H1 (cell line): ENCODE data around the gene OLFM2. TPM values are rescaled to one million over a fixed set of nuclear protein-coding genes. Genes with fewer than 3 reads are reported as not detected.

ENCODE experiments used
- CTCF ChIA-PET: fragments of 300-600 bp; sonication (Branson Sonifier 250); formaldehyde crosslinking; loops from one replicate; lab custom pipeline; 2021; ENCODE audit not compliant: partially characterized antibody; lab: Charles Lee
- POLR2A ChIA-PET: fragments of 300-600 bp; sonication (Branson Sonifier 250); formaldehyde crosslinking; loops from one replicate; lab custom pipeline; 2021; ENCODE audit warnings: inconsistent platforms; ENCODE audit not compliant: partially characterized antibody; lab: Charles Lee
- DNase-seq, 2 experiments: peaks; one replicate each; pipeline versions ENCODE4 v3.0.0 to v3.0.0-alpha.2; 2010 to 2022; ENCODE audit warnings: low spot score in 2 of 2, low read depth in 1 of 2, mixed read lengths in 1 of 2
- FAIRE-seq: peaks from 2 replicates; lab custom pipeline; 2011; peaks lifted over from hg19 to GRCh38; lab: Jason Lieb, UNC
- H2AFZ ChIP-seq: 2 replicates; pipeline ENCODE4 v1.8.1; 2012; ENCODE audit warnings: low read length, inconsistent platforms
- H2AK5ac ChIP-seq: 2 replicates; pipeline ENCODE4 v1.6.1; 2013; ENCODE audit warnings: low read depth, low read length
- H2BK120ac ChIP-seq: replicated peaks from 2 replicates; pipeline ENCODE3; 2013; ENCODE audit warnings: low read depth, low read length, inconsistent platforms
- H2BK12ac ChIP-seq: 2 replicates; pipeline ENCODE4 v1.6.1; 2013; ENCODE audit warnings: low read depth, low read length
- H2BK15ac ChIP-seq: 2 replicates; pipeline ENCODE4 v1.6.1; 2013; ENCODE audit warnings: low read length
- H2BK20ac ChIP-seq: 2 replicates; pipeline ENCODE4 v1.6.1; 2013; ENCODE audit warnings: low read length
- H2BK5ac ChIP-seq: 2 replicates; pipeline ENCODE4 v1.6.1; 2013; ENCODE audit warnings: low read depth, low read length
- H3K14ac ChIP-seq: 2 replicates; pipeline ENCODE4 v1.6.1; 2013; ENCODE audit warnings: inconsistent platforms; ENCODE audit not compliant: insufficient read length
- H3K18ac ChIP-seq: 2 replicates; pipeline ENCODE4 v1.6.1; 2013; ENCODE audit warnings: low read length; ENCODE audit errors: extremely low read depth
- H3K23ac ChIP-seq: 2 replicates; pipeline ENCODE4 v1.6.1; 2013; ENCODE audit warnings: inconsistent platforms; ENCODE audit not compliant: insufficient read length
- H3K23me2 ChIP-seq: 2 replicates; pipeline ENCODE4 v1.6.1; 2013; ENCODE audit warnings: low read depth, low read length
- H3K27ac ChIP-seq: 2 replicates; pipeline ENCODE4 v1.6.1; 2011; ENCODE audit warnings: low read depth, low read length, inconsistent platforms
- H3K27me3 ChIP-seq, 4 experiments: replicated peaks in 1 of 4; 1 replicate in 1 of 4; 2 replicates in 3 of 4; pipeline versions ENCODE4 v1.6.1 to v1.8.1; 2011 to 2013; ENCODE audit warnings: low read length in 3 of 4, mild to moderate bottlenecking in 3 of 4, inconsistent platforms in 2 of 4, mixed read lengths in 2 of 4, moderate library complexity in 1 of 4; ENCODE audit not compliant: control insufficient read depth in 3 of 4, insufficient read depth in 3 of 4; ENCODE audit errors: extremely low read depth in 1 of 4
- H3K36me3 ChIP-seq, 4 experiments: 2 replicates each; pipeline versions ENCODE4 v1.6.1 to v1.8.1; 2011 to 2013; ENCODE audit warnings: mild to moderate bottlenecking in 4 of 4, low read length in 3 of 4, moderate library complexity in 2 of 4, control low read depth in 1 of 4, inconsistent platforms in 1 of 4; ENCODE audit not compliant: insufficient read depth in 4 of 4, control insufficient read depth in 2 of 4
- H3K4ac ChIP-seq: replicated peaks from 2 replicates; pipeline ENCODE3; 2013; ENCODE audit warnings: low read length, low read depth, mixed read lengths, inconsistent platforms; ENCODE audit not compliant: insufficient read length
- H3K4me1 ChIP-seq, 4 experiments: replicated peaks in 1 of 4; 1 replicate in 1 of 4; 2 replicates in 3 of 4; pipeline versions ENCODE4 v1.6.1 to v1.8.1; 2011 to 2013; ENCODE audit warnings: low read length in 3 of 4, inconsistent platforms in 2 of 4, mixed read lengths in 1 of 4; ENCODE audit not compliant: insufficient read depth in 4 of 4, control insufficient read depth in 3 of 4
- H3K4me2 ChIP-seq, 2 experiments: 2 replicates each; pipeline versions ENCODE4 v1.6.1 to v1.8.1; 2011 to 2013; ENCODE audit warnings: low read depth in 2 of 2, low read length in 2 of 2, control low read depth in 1 of 2, inconsistent platforms in 1 of 2, mild to moderate bottlenecking in 1 of 2; ENCODE audit not compliant: insufficient read depth in 1 of 2
- H3K4me3 ChIP-seq, 4 experiments: fragments of 200-600, 300-600 bp in 1 of 4; sonication (generic), shearing (Covaris generic), sonication (Bioruptor Twin) in 1 of 4; 2 replicates each; pipeline versions ENCODE4 v1.5.1 to v1.8.1; 2011 to 2016; ENCODE audit warnings: low read length in 4 of 4, low read depth in 3 of 4, control low read depth in 2 of 4, inconsistent platforms in 2 of 4, mild to moderate bottlenecking in 2 of 4, mixed read lengths in 1 of 4, moderate library complexity in 1 of 4; ENCODE audit not compliant: insufficient read depth in 2 of 4; ENCODE audit errors: extremely low read depth in 1 of 4
- H3K56ac ChIP-seq: replicated peaks from 2 replicates; pipeline ENCODE3; 2013; ENCODE audit warnings: low read depth, mild to moderate bottlenecking, mixed read lengths, low read length, inconsistent platforms; ENCODE audit not compliant: insufficient read length
- H3K79me1 ChIP-seq: 2 replicates; pipeline ENCODE4 v1.6.1; 2013; ENCODE audit warnings: low read depth, low read length, control low read depth
- H3K79me2 ChIP-seq, 2 experiments: 2 replicates each; pipeline versions ENCODE4 v1.6.1 to v1.8.1; 2012 to 2013; ENCODE audit warnings: low read length in 2 of 2, mild to moderate bottlenecking in 2 of 2, inconsistent platforms in 1 of 2; ENCODE audit not compliant: insufficient read depth in 2 of 2, control insufficient read depth in 1 of 2
- H3K9ac ChIP-seq, 4 experiments: replicated peaks in 1 of 4; 1 replicate in 1 of 4; 2 replicates in 3 of 4; pipeline versions ENCODE4 v1.6.1 to v1.8.1; 2011 to 2013; ENCODE audit warnings: low read depth in 3 of 4, low read length in 3 of 4, control low read depth in 2 of 4, mild to moderate bottlenecking in 2 of 4, moderate library complexity in 2 of 4, inconsistent platforms in 1 of 4; ENCODE audit errors: extremely low read depth in 1 of 4
- H3K9me3 ChIP-seq, 2 experiments: 2 replicates each; pipeline versions ENCODE4 v1.6.1 to v1.8.1; 2012 to 2013; ENCODE audit warnings: mild to moderate bottlenecking in 2 of 2, moderate library complexity in 2 of 2, control low read depth in 1 of 2, inconsistent platforms in 1 of 2, low read depth in 1 of 2, low read length in 1 of 2, mixed read lengths in 1 of 2; ENCODE audit not compliant: insufficient read depth in 2 of 2
- H4K20me1 ChIP-seq, 2 experiments: replicated peaks in 1 of 2; 2 replicates each; pipeline versions ENCODE3 to v1.8.1; 2011 to 2013; ENCODE audit warnings: inconsistent platforms in 2 of 2, low read length in 2 of 2, mild to moderate bottlenecking in 1 of 2; ENCODE audit not compliant: insufficient read depth in 2 of 2, control insufficient read depth in 1 of 2
- H4K5ac ChIP-seq: 2 replicates; pipeline ENCODE4 v1.6.1; 2013; ENCODE audit warnings: low read length, low read depth, mixed read lengths, inconsistent platforms; ENCODE audit not compliant: insufficient read length
- H4K8ac ChIP-seq: 2 replicates; pipeline ENCODE4 v1.8.0; 2013; ENCODE audit warnings: mild to moderate bottlenecking, moderate library complexity, low read length, inconsistent platforms; ENCODE audit not compliant: insufficient read depth; ENCODE audit errors: extremely low read depth
- H4K91ac ChIP-seq: replicated peaks from 2 replicates; pipeline ENCODE3; 2013; ENCODE audit warnings: low read length, mixed read lengths, inconsistent platforms; ENCODE audit not compliant: insufficient read length
- EGR1 ChIP-seq: IDR thresholded peaks from 2 replicates; pipeline ENCODE4 v1.6.1; 2011; ENCODE audit warnings: low read depth, low read length, borderline replicate concordance
- GTF2F1 ChIP-seq: IDR thresholded peaks from 2 replicates; pipeline ENCODE4 v1.6.1; 2012; ENCODE audit warnings: low read depth, low read length, improper control_type of control experiment, borderline replicate concordance
- POLR2AphosphoS5 ChIP-seq: IDR thresholded peaks from 2 replicates; pipeline ENCODE4 v1.6.1; 2011; ENCODE audit warnings: low read depth, low read length
- WGBS, 2 experiments: shearing (Covaris generic) in 1 of 2; methylation state at CpG; one replicate each; pipeline versions ENCODE4 v1.1.6 to v1.1.7; 2013 to 2015; ENCODE audit warnings: low lambda C conversion rate in 2 of 2, mixed read lengths in 2 of 2, inconsistent platforms in 1 of 2, low coverage in 1 of 2, missing lambda C conversion rate in 1 of 2; ENCODE audit not compliant: insufficient replicate concordance in 2 of 2, insufficient coverage in 1 of 2, insufficient read length in 1 of 2; ENCODE audit errors: extremely low coverage in 1 of 2, missing lambda C conversion rate in 1 of 2; 5-methylcytosine and 5-hydroxymethylcytosine counted together
- polyA plus RNA-seq, 7 experiments: library from polyadenylated mRNA; depleted of rRNA in 3 of 7; stranded (reverse) in 5 of 7; unstranded in 2 of 7; fragments of >200 nt in 5 of 7; fragments of 200-250 nt in 2 of 7; gene quantifications; 1 replicate in 5 of 7; 2 replicates in 1 of 7; 4 replicates in 1 of 7; pipeline versions ENCODE4 v1.2.1 to v1.2.3, GENCODE V29; 2011 to 2013; ENCODE audit warnings: missing spikeins in 2 of 7, mixed read lengths in 2 of 7
- total RNA-seq: library from RNA; stranded (reverse); fragmentation: NEBNext Ultra II Directional; extraction: Animal tissue kit (Norgen Biotek cat#: 25700); gene quantifications from 2 replicates; pipeline ENCODE4 v1.2.1, GENCODE V29; 2021

OLFM2 gene
- total and polyA plus RNA-seq, 2 of the 8 experiments (the other 6 are each of a cell fraction or from before 2014, with no cell fraction given): 68.2 to 151 TPM

DNA sequence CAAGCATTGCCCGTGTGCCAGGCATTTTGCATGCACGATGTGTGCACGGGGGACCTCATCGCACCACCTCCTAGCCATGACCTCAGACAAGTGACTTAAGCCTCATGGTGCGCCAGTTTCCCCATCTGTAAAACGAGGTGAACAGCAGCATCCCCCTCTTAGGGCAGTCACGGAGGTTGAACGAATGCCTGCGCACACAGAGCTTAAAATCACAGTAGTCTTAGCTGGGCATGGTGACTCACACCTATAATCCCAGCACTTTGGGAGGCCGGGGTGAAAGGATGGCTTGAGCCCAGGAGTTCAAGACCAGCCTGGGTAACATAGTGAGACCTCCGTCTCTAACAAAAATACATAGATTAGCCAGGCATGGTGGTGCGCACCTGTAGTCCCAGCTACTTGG lies 52.6 kb downstream of the OLFM2 start:
- Histone ChIP-seq H3K56ac (no peak overlapping the region), H4K8ac (no peak overlapping the region), H2AFZ (no peak overlapping the region), H3K9me3 (no peaks in the 10 kb centered on the region), H3K4me1 (peaks cover 0 to 8% (median 0%) of the 10 kb centered on the region in 4 experiments; a peak in 4 of 7 replicates), H3K18ac (no peak overlapping the region), H2BK15ac (no peak overlapping the region), H3K79me2 (no peaks in the 10 kb centered on the region; a peak in 1 of 4 replicates), H3K4me3 (no peak overlapping the region), H2BK20ac (no peak overlapping the region), H3K27me3 (no peaks in the 10 kb centered on the region), H3K23ac (no peak overlapping the region), H3K14ac (no peak overlapping the region), H3K9ac (peak overlapping the region in 2 of 4 experiments; percentile 11 to 44; a peak in 2 of 7 replicates), H2AK5ac (no peak overlapping the region), H3K4me2 (peak overlapping the region in 1 of 2 experiments; percentile 12; a peak in 1 of 4 replicates), H4K5ac (peak overlapping the region; percentile 57), H2BK120ac (no peak overlapping the region), H3K4ac (no peak overlapping the region), H4K91ac (peak overlapping the region; percentile 14), H3K23me2 (no peaks in the 10 kb centered on the region), H3K36me3 (no peaks in the 10 kb centered on the region), H3K79me1 (peaks cover 4% of the 10 kb centered on the region), H2BK12ac (no peak overlapping the region), H2BK5ac (no peak overlapping the region), H4K20me1 (peaks cover 3 to 10% of the 10 kb centered on the region in 2 experiments), H3K27ac (no peak overlapping the region)
- FAIRE-seq: no peak
- ChIA-PET CTCF (interaction anchor here (0.7 to 4.4 kb wide), 10 partner anchors 10 to 352 kb away, joined by 3 to 25 read pairs (median 4); no protein-coding TSS in a partner anchor), POLR2A (interaction anchor here (0.6 to 2.2 kb wide), 6 partner anchors 9 to 26 kb away, joined by 3 to 12 read pairs (median 6); no protein-coding TSS in a partner anchor)
- DNase-seq: no peak
- 89% methylated on average over 12 of the region's 12 CpGs; no CpG with 5 or more reads in 1 of the 2 experiments for WGBS, 2 experiments
- TF ChIP-seq GTF2F1: no peak
- no peak for TF ChIP-seq EGR1
- TF ChIP-seq POLR2AphosphoS5: no peak
